Esophagus (tissue), 2 donors: ENCODE measurements around the gene ELAVL3. TPM values are rescaled to one million over a fixed set of nuclear protein-coding genes. Genes with fewer than 3 reads are reported as not detected.
"Not testable (repeated sequence)": the region's sequence is repeated elsewhere in the genome, so short reads cannot be mapped to it uniquely, and the experiment has no call there.

ENCODE experiments used
- H3K27ac ChIP-seq, 2 donors: one replicate each; pipeline ENCODE4 v1.5.1; 2013; ENCODE audit warnings: low read depth in 2 of 2, mild to moderate bottlenecking in 2 of 2, inconsistent platforms in 1 of 2, low read length in 1 of 2, moderate library complexity in 1 of 2
- H3K27me3 ChIP-seq, 2 donors: one replicate each; pipeline ENCODE4 v1.6.1; 2013; ENCODE audit warnings: low read length in 2 of 2, control low read depth in 1 of 2, mild to moderate bottlenecking in 1 of 2; ENCODE audit not compliant: insufficient read depth in 2 of 2, control insufficient read depth in 1 of 2
- H3K36me3 ChIP-seq, 2 donors: one replicate each; pipeline ENCODE4 v1.6.1; 2013; ENCODE audit warnings: low read length in 1 of 2; ENCODE audit not compliant: control insufficient read depth in 2 of 2, insufficient read depth in 2 of 2
- H3K4me1 ChIP-seq, 2 donors: one replicate each; pipeline ENCODE4 v1.6.1; 2013; ENCODE audit warnings: low read length in 1 of 2; ENCODE audit not compliant: control insufficient read depth in 2 of 2, insufficient read depth in 2 of 2
- H3K4me3 ChIP-seq, 2 donors: one replicate each; pipeline ENCODE4 v1.5.1; 2013; ENCODE audit warnings: low read length in 2 of 2, mild to moderate bottlenecking in 2 of 2, low read depth in 1 of 2, moderate library complexity in 1 of 2
- H3K9me3 ChIP-seq, 2 donors: one replicate each; pipeline ENCODE4 v1.6.1; 2013; ENCODE audit warnings: mild to moderate bottlenecking in 2 of 2, low read depth in 1 of 2, low read length in 1 of 2, moderate library complexity in 1 of 2; ENCODE audit not compliant: control insufficient read depth in 2 of 2, insufficient read depth in 1 of 2
- WGBS, 2 donors: extraction: QIAGEN DNeasy Blood & Tissue Kit; methylation state at CpG; one replicate each; pipeline ENCODE4 v1.1.7; 2013; 5-methylcytosine and 5-hydroxymethylcytosine counted together
- polyA plus RNA-seq, 2 donors: library from polyadenylated mRNA; stranded (reverse); fragments of 200-250 nt; gene quantifications; one replicate each; pipeline ENCODE4 v1.2.3, GENCODE V29; 2013
- donor health status: healthy with polysubstance abuse.
- donor health status: Bipolar disorder and iron deficiency.

Gene ELAVL3
- polyA plus RNA-seq, 2 donors: not detected

DNA sequence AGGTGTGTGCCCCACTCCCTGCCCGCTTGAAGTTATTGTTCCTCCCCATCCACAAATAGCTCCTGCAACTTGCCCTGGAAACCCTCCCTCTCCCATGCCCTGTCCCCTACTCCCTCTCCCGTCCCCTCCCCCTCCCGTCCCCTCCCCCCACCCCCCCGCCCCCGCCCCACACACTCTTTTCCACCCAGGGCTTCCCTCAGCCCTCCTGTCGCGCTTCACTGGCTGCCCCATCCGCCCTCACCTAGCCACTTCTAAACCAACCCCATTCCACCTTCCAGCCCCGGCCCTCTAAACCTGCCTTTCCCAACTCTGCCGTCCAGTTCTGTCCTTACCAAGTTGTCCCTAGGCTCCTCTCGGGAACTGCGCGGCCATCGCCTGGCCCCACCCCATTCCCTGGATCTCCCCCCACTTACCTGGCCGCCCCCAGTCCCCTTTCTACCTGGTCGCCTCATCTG, 62.7 kb downstream of the ELAVL3 start:
- no peaks in the 10 kb centered on the region for H3K27me3 ChIP-seq
- H3K36me3 ChIP-seq: no peaks in the 10 kb centered on the region
- H3K4me3 ChIP-seq: peak overlapping the region in 1 of 2 donors; percentile 1
- peaks cover 0 to 2% of the 10 kb centered on the region in 2 donors for H3K9me3 ChIP-seq
- no peak overlapping the region for H3K27ac ChIP-seq
- peaks cover 8 to 19% of the 10 kb centered on the region in 2 donors for H3K4me1 ChIP-seq
- 7 to 8% methylated on average over 10 to 14 of the region's 16 CpGs for WGBS, 2 donors

DNA sequence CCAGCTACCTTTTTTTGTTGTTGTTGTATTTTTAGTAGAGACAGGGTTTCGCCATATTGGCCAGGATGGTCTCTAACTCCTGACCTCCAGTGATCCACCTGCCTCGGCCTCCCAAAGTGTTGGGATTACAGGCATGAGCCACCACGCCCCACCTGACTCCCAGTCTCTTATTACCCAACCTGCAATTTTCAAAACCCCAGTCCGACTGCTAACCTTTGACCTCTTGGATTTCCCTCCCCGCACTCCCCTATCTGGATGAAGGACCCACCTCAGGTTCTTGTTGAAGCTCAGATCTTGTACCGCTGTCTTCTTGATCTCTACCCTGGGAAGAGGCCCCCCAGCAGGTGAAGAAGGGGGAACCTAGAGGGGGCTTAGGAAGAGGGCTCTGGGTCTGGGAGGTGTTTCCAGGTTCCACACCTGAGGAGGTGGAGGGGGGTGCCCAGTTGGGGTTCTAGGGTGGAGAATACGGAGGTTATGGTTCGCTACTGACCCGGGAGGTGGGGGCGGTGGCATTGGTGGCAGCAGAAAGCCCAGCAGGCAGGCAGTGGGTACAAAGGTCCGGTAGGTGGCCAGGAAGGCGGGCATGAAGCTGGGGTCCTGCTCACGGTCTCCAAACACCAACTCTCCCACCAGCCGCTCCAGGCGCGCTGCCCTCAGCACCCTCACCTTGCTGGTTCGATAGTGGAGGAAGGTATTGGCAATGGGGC, 64.3 kb downstream of the ELAVL3 start:
- Histone ChIP-seq H3K27ac (no peak overlapping the region), H3K9me3 (peaks cover 0 to 2% of the 10 kb centered on the region in 2 donors), H3K4me1 (peaks cover 3 to 10% of the 10 kb centered on the region in 2 donors), H3K36me3 (no peaks in the 10 kb centered on the region), H3K4me3 (no peak overlapping the region), H3K27me3 (no peaks in the 10 kb centered on the region)
- 91 to 93% methylated on average over 17 of the region's 17 CpGs for WGBS, 2 donors

GRCh38 chr19:11414544-11414943, 66.3 kb downstream of the ELAVL3 start:
- Histone ChIP-seq H3K4me1 (peaks cover 0 to 6% of the 10 kb centered on the region in 2 donors), H3K36me3 (no peaks in the 10 kb centered on the region), H3K27me3 (no peaks in the 10 kb centered on the region), H3K4me3 (no peak overlapping the region), H3K9me3 (peaks cover 0 to 2% of the 10 kb centered on the region in 2 donors), H3K27ac (no peak overlapping the region)
- WGBS, 2 donors: 92 to 93% methylated on average over 2 of the region's 2 CpGs

GRCh38 chr19:11410682-11411081, 70.2 kb downstream of the ELAVL3 start:
- WGBS, 2 donors: 64 to 68% methylated on average over 8 of the region's 8 CpGs
- Histone ChIP-seq H3K27ac (no peak overlapping the region), H3K4me3 (no peak overlapping the region), H3K9me3 (no peaks in the 10 kb centered on the region), H3K4me1 (no peaks in the 10 kb centered on the region), H3K36me3 (no peaks in the 10 kb centered on the region), H3K27me3 (no peaks in the 10 kb centered on the region)

DNA sequence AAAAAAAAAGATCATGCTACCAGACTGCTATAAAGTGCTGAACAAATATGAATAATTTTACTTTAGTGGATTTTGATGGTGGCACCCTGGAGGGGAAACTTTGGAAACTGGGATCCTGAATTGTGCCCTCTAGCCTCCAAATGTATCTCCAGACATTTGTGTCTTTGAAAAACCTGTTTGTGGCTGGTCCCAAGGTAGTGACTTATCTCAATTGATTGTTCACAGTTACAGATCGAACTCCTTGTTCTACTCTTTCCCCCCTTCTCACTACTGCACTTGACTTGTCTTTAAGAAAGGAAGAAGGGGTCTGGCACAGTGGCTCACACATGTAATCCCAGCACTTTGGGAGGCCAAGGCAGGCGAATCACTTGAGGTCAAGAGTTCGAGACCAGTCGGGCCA, 72.3 kb downstream of the ELAVL3 start:
- no peak overlapping the region for H3K4me3 ChIP-seq

GRCh38 chr19:11406703-11407236, 74.1 kb downstream of the ELAVL3 start:
- H3K9me3 ChIP-seq, H3K36me3 ChIP-seq, H3K4me3 ChIP-seq, H3K27me3 ChIP-seq, H3K27ac ChIP-seq, H3K4me1 ChIP-seq: not testable (repeated sequence)
- WGBS, 2 donors: 83 to 87% methylated on average over 12 of the region's 12 CpGs

More for the DNA sequence above, 72.3 kb downstream of the ELAVL3 start:
- Histone ChIP-seq H3K4me1 (no peaks in the 10 kb centered on the region), H3K36me3 (no peaks in the 10 kb centered on the region), H3K27ac (no peak overlapping the region), H3K27me3 (no peaks in the 10 kb centered on the region), H3K9me3 (no peaks in the 10 kb centered on the region)
- WGBS, 2 donors: 86 to 89% methylated on average over 4 of the region's 4 CpGs

DNA sequence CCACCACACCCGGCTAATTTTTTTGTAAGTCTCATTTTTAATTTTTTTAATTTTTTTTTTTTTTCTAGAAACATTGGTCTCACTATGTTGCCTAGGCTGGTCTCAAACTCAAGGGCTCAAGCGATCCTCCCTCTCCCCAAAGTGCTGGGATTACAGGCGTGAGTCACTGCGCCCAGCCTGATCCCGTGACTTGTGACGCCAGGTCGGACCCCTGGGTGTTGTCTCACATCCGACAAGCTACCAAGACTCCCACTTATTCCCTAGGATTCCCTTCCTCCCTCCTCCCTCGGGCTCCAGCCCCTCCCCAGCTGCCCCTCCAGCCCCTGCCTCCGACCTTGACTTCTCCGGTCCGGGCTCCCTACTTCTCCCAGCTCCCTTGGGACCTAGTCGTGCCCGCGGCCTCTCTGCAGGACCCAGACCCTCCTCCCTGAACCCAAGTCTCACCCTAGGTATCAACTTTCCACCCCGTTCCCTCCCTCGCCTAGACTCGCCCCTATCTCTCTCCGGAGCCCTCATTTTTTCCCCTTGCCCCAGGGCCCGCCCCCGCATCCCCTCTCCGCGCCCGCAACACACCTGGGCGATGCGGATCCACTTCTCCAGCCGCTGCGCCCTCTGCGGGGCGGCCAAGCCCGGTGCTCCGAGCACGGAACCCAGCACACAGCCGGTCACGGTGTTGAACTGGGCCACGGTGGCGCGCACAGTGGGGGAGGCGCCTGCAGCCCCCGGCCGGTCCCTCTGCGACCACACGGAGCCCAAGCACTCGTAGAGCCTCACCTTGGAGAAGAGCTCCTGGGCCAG, 74.8 kb downstream of the ELAVL3 start:
- WGBS, 2 donors: 48 to 50% methylated on average over 44 of the region's 44 CpGs
- no peaks in the 10 kb centered on the region for H3K9me3 ChIP-seq
- no peak overlapping the region for H3K27ac ChIP-seq
- H3K36me3 ChIP-seq: no peaks in the 10 kb centered on the region
- H3K27me3 ChIP-seq: no peaks in the 10 kb centered on the region
- no peaks in the 10 kb centered on the region for H3K4me1 ChIP-seq
- H3K4me3 ChIP-seq: no peak overlapping the region

GRCh38 chr19:11404588-11405222, 76.1 kb downstream of the ELAVL3 start:
- Histone ChIP-seq H3K36me3 (no peaks in the 10 kb centered on the region), H3K4me1 (no peaks in the 10 kb centered on the region), H3K9me3 (no peaks in the 10 kb centered on the region), H3K4me3 (no peak overlapping the region), H3K27me3 (no peaks in the 10 kb centered on the region), H3K27ac (no peak overlapping the region)
- WGBS, 2 donors: 71% methylated on average over 9 of the region's 9 CpGs

GRCh38 chr19:11401808-11402543, 78.9 kb downstream of the ELAVL3 start:
- 82 to 84% methylated on average over 9 of the region's 9 CpGs for WGBS, 2 donors
- H3K27ac ChIP-seq: no peak overlapping the region
- H3K9me3 ChIP-seq: no peaks in the 10 kb centered on the region
- H3K36me3 ChIP-seq: no peaks in the 10 kb centered on the region
- H3K4me1 ChIP-seq: no peaks in the 10 kb centered on the region
- no peak overlapping the region for H3K4me3 ChIP-seq
- H3K27me3 ChIP-seq: no peaks in the 10 kb centered on the region
